Measurements from ENCODE around the gene POU2F1.
"Not testable (repeated sequence)": the region's sequence is repeated elsewhere in the genome, so short reads cannot be mapped to it uniquely, and the experiment has no call there.

Gene POU2F1

GRCh38 chr1:167319206-167319605, 98.5 kb downstream of the POU2F1 start:
- DNase-seq = not testable (repeated sequence)

GRCh38 chr1:167322483-167322882, 101.8 kb downstream of the POU2F1 start:
- no peak for DNase-seq

- no peak for DNase-seq
These were observed 104.5 kb downstream of the POU2F1 start for GRCh38 chr1:167325151-167325550.

- DNase-seq = no peak
These were observed 107.7 kb downstream of the POU2F1 start for GRCh38 chr1:167328306-167328815.

- no peak for DNase-seq
These were observed 108.3 kb downstream of the POU2F1 start for GRCh38 chr1:167328816-167329483.

- no peak for DNase-seq
These were observed 110.1 kb downstream of the POU2F1 start for GRCh38 chr1:167330601-167331293.

GRCh38 chr1:167331650-167332049, 111.0 kb downstream of the POU2F1 start:
- DNase-seq = no peak

- no peak for DNase-seq
These were observed 111.8 kb downstream of the POU2F1 start for GRCh38 chr1:167332503-167332902.

- no peak for DNase-seq
These were observed 112.4 kb downstream of the POU2F1 start for GRCh38 chr1:167333124-167333523.

- DNase-seq = no peak
These were observed 113.0 kb downstream of the POU2F1 start for GRCh38 chr1:167333703-167334102.

- no peak for DNase-seq
These were observed 118.7 kb downstream of the POU2F1 start for GRCh38 chr1:167339405-167339804.

- DNase-seq = no peak
These were observed 122.2 kb downstream of the POU2F1 start for GRCh38 chr1:167342846-167343245.

GRCh38 chr1:167344112-167344511, 123.4 kb downstream of the POU2F1 start:
- no peak for DNase-seq

- DNase-seq = no peak
These were observed 124.1 kb downstream of the POU2F1 start for GRCh38 chr1:167344615-167345385.

GRCh38 chr1:167345386-167345733, 124.7 kb downstream of the POU2F1 start:
- DNase-seq = no peak

GRCh38 chr1:167357305-167357704, 136.6 kb downstream of the POU2F1 start:
- DNase-seq = no peak

GRCh38 chr1:167359295-167359694, 138.6 kb downstream of the POU2F1 start:
- no peak for DNase-seq

- no peak for DNase-seq
These were observed 139.4 kb downstream of the POU2F1 start for GRCh38 chr1:167360120-167360519.

- no peak for DNase-seq
These were observed 142.0 kb downstream of the POU2F1 start for GRCh38 chr1:167362638-167363037.

- DNase-seq = no peak
These were observed 144.1 kb downstream of the POU2F1 start for GRCh38 chr1:167364826-167365225.

- DNase-seq = no peak
These were observed 144.7 kb downstream of the POU2F1 start for GRCh38 chr1:167365360-167365759.

GRCh38 chr1:167367705-167368104, 147.0 kb downstream of the POU2F1 start:
- no peak for DNase-seq

- DNase-seq = no peak
These were observed 148.5 kb downstream of the POU2F1 start for GRCh38 chr1:167369175-167369574.

- no peak for DNase-seq
These were observed 149.2 kb downstream of the POU2F1 start for GRCh38 chr1:167369933-167370332.
